ENCODE measurements around the gene USF2.
"Not testable (repeated sequence)": the region's sequence is repeated elsewhere in the genome, so short reads cannot be mapped to it uniquely, and the experiment has no call there.

Gene USF2, protein sequence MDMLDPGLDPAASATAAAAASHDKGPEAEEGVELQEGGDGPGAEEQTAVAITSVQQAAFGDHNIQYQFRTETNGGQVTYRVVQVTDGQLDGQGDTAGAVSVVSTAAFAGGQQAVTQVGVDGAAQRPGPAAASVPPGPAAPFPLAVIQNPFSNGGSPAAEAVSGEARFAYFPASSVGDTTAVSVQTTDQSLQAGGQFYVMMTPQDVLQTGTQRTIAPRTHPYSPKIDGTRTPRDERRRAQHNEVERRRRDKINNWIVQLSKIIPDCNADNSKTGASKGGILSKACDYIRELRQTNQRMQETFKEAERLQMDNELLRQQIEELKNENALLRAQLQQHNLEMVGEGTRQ

DNA sequence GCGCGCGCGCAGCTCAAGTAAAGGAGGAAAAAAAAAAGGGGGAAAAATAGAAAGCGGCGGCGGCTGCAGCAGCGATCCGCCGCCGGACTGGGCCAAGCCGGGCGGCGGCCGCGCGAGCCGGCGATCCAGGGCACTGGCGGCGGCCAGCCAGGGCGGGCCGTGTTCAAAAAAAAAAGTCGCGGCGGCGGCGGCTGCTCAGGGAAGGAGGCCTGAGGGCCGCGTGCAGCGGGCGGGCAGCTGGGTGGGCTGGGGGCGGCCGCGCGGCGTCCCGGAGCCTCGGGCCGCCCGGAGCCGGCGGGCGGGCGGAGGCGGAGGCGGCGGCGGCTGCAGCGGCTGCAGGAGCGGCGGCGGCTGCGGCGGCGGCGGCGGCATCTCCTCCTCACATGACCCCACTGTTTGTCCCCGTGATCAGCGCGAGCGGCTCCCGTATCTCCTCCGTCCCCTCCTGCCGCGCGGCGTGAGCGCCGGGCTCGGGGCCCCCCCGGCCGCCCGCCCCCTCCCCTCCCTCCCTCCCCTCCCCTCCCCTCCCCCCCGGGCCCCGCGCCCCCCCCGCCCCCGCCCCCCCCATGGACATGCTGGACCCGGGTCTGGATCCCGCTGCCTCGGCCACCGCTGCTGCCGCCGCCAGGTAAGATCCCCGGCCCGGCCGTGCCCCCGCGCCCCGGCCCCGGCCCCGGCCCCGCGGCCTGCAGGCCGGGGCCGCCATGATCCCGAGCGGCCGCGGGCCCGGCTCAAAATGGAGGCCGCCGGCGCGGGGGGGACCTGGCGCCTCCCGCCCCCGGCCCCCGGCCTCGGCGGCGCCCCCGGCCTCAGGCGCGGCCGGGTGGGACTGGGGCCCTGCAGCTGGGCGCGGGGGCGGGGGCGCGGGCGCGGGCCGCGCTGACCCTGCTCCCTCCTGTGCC, at the start of gene USF2:
TSS of gene USF2 (plus strand) at position 427 of the 902 bp plus-strand sequence. CDS start at position 567, 140 bp downstream.
- peak; percentile 66 for DNase-seq

GRCh38 chr19:35219008-35219407, 49.8 kb upstream of the USF2 start:
- no peak for DNase-seq

DNA sequence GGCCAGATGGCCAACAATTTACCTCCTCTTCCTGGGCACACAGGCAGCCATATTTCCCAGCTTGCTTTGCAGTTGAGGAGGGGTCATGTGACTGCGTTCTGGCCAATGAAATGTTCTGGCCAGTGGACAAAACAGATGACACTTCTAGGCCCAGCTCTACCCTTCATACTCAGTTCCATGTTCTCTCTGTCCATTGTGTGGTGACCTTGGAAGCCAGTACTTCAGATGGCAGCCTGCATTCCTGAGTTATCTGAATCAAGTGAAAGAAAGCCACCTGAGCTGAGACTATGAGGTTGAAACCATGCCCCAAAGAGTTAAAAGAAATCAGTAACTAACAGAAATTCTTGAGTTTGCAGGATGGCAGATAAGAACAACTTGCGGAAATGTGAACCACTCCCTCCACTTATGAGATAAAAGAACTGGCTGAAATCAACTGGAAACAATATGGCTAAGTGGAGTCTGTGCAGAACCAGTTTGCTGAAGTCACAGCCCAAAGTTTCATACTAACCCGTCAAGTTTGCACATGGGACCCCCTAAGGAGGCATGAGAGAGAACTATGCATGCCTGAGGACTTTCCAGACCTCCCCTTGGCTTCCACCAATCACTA, 48.3 kb upstream of the USF2 start:
- DNase-seq: no peak

GRCh38 chr19:35220973-35221590, 47.7 kb upstream of the USF2 start:
- DNase-seq: not testable (repeated sequence)

- DNase-seq: no peak
Observed at GRCh38 chr19:35222373-35223015, 46.3 kb upstream of the USF2 start.

DNA sequence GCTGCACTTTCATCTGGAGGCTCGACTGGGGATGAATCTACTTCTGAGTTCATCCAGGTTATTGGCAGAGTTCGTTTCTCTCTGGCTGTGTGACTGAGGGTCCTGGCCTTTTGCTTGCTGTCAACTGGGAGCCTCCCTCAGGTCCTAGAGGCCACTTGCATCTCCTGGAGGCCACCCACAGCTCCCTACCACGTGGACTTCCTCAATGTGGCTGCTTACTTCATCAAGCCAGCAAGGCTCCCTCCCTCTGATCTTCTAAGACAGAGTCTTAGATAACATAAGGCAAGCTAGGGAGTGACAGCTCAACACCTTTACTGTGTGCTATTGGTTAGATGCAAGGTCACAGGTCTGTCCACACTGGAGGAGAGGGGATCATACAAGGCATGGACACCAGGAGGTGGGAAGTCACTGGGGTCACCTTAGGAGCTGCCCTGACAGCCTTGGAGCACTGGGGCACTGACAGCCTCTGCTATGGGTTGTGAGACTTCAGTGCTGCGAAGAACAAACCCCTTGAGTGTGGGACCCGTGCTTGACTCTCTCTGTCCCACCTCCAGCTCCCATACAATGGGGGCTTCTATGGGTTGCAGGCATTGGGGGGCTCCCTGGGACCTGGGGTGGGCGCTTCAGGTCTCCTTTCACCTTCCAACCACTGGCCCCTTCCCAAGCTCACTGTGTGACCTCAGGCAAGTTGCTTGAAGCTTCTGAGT, 45.5 kb upstream of the USF2 start:
- no peak for DNase-seq

GRCh38 chr19:35223862-35224505, 44.8 kb upstream of the USF2 start:
- DNase-seq: no peak

DNA sequence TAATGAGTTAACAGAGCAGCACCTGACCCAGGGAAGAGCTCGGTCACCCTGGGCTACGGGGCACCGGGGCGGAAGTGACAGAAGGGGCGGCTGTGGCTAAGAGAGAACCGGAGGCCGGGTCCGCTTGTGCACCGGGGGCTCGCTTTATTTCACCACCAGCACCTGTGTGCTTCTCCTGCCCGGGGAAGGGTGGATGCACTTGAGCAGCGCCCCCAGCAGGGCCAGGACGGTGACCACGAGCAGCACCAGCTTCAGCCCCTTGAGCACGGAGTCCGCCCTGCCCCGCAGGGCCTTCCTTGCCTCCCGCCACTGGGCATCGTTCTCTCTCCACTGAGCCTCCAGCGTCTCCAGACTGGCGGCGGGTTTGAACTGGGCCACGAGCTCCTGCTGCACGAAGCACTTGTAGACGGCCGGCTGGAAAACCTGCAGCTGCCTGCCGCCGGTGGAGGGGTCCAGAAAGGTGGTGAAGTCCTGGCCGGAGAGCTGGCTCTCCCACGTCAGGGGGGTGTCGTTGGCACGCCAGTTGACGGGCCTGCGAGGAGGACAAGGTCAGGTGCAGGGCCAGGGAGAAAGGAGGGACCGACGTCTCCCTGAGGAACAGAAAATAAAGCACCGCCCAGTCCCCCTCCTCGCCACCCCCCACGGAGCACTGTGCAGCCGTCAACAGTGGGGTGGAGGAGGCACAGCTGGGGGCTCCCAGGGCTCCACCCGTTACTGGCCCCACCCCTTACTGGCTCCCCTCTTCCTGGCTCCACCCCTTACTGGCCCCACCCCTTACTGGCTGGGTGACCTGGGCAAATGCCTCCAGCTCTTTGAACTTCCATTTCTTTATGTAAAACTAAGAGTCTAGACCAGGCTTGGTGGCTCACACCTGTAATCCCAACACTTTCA, 43.8 kb upstream of the USF2 start:
- no peak for DNase-seq

- DNase-seq: no peak
Observed at GRCh38 chr19:35225951-35226350, 42.8 kb upstream of the USF2 start.

GRCh38 chr19:35226748-35227147, 42.0 kb upstream of the USF2 start:
- no peak for DNase-seq

DNA sequence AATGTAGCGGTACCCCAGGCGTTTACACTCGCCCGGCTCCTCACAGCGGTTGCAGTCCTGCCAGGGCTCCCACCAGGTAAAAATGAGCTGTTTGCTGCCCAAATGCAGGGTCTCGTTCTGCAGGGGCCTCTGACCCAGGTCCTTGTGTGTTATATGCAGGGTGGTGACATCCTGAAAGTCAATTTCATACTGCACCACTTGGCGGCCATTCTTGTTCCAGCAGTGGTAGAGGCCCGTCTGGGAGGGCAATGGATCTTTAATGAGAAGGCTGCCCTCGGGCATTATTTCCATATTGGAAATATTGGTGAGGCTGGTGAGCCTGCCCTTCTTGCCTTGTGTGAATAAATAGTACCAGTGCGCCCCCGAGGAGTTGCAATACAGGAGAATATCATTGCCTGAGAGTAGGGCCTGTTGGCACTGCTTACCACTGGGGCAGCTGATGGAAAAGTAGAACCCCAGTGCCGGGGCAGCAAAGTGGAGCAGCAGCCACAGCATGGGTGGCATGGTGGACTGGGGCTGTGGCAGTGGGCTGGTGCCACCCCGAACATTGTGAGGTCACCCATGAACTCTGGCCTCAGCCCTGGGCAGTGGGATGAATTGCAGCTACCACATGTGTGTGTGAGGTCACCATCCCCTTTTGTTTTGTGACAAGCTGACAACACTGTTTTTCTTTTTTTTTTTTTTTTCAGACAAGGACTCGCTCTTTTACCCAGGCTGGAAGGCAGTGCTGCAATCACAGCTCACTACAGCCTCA, 40.4 kb upstream of the USF2 start, which contains the start of gene FAM187B:
TSS of gene FAM187B (minus strand) at position 563 of the 754 bp plus-strand sequence. CDS start at position 504, 59 bp downstream.
- no peak for DNase-seq

- no peak for DNase-seq
Observed at GRCh38 chr19:35229601-35230000, 39.2 kb upstream of the USF2 start.

GRCh38 chr19:35231956-35232645, 36.7 kb upstream of the USF2 start:
- DNase-seq: no peak

GRCh38 chr19:35232912-35233311, 35.9 kb upstream of the USF2 start:
- no peak for DNase-seq

- DNase-seq: peak; percentile 53
Observed at GRCh38 chr19:35236638-35237400, 31.9 kb upstream of the USF2 start.

DNA sequence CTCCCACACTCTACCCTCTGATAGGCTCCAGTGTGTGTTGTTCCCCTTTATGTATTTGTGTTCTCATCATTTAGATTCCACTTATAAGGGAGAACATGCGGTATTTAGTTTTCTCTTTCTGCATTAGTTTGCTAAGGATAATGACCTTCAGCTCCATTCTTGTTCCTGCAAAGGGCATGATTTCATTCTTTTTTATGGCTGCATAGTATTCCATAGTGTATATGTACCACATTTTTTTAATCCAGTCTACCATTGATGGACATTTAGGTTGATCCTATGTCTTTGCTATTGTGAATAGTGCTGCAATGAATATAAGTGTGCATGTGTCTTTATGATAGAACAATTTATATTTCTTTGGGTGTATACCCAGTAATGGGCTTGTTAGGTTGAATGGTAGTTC, 29.2 kb upstream of the USF2 start:
- DNase-seq: not testable (repeated sequence)

DNA sequence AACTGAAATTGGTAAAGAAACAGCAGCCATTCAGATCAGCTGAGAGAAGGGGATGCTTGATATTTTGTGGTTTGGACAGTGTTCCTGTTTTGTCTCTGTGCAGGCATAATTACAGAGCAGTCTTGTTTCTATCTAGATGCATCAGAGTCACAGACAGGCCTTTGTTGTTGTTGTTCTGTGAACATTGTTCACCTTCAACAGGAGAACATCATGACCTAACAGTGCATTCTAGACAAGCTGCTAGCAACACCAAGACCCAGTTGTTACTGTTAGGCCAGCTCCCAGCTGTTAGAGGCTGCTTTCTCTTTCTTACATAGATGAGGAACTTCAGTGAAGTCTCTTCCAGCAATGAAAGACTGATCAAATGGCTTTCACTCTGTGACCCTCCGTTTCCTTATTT, 28.4 kb upstream of the USF2 start:
- peak; percentile 70 for DNase-seq

DNA sequence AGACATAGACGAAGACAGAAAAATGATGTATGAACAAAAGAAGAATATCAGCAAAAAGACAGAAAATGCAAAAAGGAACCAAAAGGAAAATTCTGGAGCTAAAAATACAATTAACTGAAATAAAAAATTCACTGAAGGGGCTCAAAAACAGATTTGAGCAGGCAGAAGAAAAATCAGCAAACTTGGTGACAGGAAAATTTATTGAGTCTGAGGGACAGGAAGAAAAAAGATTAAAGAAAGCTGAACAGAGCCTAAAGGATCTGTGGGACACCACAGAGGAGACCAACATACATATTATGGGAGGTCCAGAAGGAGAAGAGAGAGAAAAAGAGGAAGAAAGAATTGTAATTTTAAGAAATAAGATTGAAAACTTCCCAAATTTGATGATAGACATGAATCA, 27.3 kb upstream of the USF2 start:
- DNase-seq: no peak
